HG02943 (cell line): ENCODE results near the gene ATP6V0B.

Experiments used
- ATAC-seq: cut with Tn5 transposase; IDR thresholded peaks from one replicate; pipeline ENCODE4 v1.9.1; 2021; ENCODE audit warnings: mild to moderate bottlenecking, low read depth, moderate library complexity; ENCODE audit not compliant: unreplicated experiment

The ATP6V0B gene

DNA sequence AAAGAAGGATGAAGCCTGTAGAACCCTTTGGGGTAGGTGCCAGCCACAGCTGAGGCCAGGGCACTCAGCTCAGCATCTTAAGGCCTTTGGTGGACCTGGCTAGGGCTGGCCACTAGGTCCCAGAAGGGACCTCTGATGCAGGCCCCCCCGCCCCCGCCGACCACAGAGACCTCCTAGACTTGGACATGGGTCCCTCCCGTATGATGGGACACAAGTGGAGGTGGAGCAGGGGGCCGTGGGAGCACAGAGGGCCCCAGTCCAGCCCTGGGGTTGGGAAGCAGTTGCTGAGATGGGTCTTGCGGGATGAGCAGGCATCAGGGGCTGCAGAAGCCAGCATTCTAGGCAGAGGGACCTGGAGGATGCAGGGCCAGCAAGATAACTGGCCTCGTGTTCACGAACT is 7.5 kb downstream of the ATP6V0B start:
- ATAC-seq = no peak

DNA sequence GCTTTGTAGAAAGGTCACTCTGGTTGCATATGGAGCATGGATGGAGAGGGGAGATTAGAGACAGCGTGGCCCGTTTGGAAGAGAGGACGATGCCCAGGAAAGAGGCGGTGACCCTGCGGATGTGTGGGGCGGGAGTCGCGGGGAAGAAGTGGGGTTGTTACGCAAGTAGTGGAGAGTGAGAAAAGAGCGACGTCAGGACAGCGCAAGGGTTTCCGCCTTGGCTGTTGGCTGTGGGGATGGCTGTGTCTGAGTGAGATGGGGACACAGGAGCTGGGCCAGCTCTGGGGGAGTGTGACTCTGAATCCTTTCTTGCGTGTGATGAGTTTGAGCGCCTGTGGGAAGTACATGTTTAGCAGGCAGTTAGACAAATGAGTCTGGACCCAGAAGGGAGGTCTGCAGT is 8.0 kb downstream of the ATP6V0B start:
- ATAC-seq = no peak

DNA sequence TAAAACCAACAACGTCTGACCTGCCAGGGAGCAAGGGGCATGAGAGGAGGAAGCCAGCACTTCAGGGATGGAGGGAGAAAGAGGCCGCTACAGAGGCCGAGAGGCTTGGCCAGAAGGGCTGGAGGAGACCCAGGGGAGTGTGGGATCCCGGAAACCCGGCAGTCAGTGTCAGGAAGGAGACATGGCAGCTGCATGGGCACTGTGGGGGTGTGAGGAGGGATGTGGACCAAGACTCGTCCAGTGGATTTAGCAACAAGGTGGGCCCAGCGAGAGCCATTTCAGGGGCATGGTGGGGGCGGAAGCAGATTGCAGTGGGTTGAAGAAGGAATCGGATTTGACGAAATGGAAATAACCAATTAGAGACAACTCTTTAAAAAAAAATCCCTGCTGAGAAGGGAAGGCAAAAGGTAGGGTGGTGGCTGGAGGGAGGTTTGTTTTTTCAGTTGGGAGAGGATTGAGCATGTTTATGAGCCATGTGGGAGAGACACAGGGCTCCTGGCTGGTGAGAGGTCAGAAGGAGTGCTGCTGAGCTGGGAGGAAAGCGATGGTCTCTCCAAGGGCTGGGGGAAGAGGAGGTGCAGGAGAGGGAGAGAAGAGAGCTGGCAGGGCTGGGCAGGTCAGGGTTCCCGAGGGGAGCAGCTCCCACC is 8.6 kb downstream of the ATP6V0B start:
- no peak for ATAC-seq

GRCh38 chr1:43984855-43985254 is 10.1 kb downstream of the ATP6V0B start:
- no peak for ATAC-seq

GRCh38 chr1:43985984-43986595 is 11.3 kb downstream of the ATP6V0B start:
- no peak for ATAC-seq

DNA sequence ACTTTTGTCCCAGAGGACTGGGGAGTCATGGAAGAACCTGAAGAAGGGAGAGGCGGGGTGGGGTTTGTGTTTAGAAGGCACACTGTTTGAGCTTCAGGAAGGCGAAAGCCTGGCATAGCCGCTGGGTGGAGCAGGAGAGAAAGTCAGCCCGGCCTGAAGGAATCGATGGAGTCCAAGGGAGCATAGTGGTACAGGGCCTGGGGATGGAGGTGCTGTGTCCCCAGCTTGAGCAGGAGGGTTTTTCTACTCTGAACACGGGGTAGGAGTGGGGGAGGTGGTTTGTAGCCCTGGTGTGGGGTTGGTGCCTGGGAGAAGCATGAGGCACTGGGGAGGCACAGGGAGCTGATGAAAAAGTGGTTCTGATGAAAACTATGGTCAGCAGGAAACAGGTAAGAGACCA is 12.0 kb downstream of the ATP6V0B start:
- ATAC-seq = no peak

DNA sequence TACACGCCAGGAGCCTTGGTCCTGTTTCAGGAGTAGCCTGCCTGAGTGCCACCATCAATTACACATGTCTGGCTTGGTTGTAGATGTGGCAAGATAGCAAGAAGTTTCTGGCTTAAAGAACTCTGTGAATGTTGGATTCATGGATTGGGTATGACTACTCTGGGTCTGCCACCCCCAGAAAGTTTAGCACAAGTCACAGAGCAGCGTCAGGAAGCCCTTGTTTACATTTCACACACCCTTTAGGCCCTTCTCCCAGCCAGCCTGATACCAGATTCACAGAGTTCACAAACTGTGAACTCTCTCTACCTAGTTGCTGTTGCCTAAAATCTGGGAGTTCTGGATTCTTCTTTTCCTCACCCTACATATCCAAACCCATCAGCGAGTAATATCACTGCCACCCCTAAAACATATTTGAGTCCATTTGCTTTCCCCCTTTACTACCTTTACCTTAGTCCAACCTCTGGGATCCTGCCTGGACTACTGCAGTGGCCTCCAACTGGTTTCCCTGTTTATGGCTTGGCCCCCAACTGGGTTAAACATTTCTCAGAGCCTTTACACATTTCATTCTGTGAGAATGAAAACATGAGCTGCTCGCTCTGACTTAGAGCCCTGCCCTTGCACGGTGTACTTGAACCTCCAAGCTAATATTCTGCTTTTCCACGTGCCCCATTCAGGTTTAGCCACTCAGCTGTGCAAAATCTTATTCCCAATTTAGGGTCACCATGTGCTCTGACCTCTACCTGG is 12.6 kb downstream of the ATP6V0B start:
- ATAC-seq = no peak

DNA sequence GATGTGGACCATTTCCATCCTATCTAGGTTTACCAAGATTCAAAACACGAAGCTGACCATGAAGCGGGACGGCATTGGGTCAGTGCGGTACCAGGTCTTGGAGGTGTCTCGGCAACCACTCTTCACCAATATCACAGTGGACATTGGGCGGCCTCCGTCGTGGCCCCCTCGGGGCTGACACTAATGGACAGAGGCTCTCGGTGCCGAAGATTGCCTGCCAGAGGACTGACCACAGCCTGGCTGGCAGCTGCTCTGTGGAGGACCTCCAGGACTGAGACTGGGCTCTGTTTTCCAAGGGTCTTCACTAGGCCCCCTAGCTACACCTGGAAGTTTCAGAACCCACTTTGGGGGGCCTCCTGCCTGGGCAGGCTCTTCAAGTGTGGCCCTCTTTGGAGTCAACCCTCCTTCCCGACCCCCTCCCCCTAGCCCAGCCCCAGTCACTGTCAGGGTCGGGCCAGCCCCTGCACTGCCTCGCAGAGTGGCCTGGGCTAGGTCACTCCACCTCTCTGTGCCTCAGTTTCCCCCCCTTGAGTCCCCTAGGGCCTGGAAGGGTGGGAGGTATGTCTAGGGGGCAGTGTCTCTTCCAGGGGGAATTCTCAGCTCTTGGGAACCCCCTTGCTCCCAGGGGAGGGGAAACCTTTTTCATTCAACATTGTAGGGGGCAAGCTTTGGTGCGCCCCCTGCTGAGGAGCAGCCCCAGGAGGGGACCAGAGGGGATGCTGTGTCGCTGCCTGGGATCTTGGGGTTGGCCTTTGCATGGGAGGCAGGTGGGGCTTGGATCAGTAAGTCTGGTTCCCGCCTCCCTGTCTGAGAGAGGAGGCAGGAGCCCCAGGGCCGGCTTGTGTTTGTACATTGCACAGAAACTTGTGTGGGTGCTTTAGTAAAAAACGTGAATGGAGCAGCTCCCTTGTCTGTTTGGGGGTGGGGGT is 15.8 kb downstream of the ATP6V0B start:
- no peak for ATAC-seq

GRCh38 chr1:43991200-43991475 is 16.4 kb downstream of the ATP6V0B start:
- no peak for ATAC-seq

DNA sequence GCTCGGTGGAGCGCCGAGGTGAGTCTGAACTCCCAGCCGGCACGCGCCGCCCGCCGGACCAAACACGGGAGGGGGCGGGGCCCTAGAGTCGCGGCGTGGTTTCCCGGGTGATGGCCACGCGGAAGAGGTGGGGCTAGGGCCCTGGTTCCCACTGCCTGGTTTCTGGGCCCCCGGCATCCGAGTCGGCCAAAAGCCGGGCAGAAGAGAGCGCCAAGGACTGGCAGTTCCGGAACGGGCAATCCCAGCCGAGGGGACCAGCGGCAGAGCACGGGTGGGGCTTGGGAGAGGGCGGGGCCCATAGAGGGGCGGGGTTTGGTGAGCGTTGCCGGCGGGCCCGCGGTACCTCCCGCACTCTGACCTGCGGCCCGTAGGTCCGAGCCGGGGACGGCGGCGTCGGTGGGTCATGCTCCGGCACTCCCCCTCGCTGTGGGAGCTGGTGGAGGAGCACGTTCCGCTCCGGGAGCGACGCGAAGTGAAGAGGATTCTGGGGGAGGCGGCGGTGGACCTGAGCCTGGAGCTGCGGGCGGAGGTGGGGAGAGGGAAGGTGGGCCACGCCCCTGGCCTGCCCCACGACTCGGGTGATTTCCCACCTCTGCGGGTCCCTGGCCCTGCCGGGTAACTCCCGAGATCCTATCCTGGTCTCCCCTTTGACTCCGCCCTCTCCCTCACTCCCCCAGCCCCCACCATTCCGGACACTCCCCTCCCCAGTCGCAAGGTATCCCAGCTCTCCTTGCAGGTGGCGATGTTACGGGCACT is 16.9 kb downstream of the ATP6V0B start, which contains the start of gene CCDC24:
Gene CCDC24 (plus strand): TSS at position 124 of the 756 bp plus-strand sequence. CDS start 280 bp downstream, at position 404.
- ATAC-seq = peak; percentile 61

DNA sequence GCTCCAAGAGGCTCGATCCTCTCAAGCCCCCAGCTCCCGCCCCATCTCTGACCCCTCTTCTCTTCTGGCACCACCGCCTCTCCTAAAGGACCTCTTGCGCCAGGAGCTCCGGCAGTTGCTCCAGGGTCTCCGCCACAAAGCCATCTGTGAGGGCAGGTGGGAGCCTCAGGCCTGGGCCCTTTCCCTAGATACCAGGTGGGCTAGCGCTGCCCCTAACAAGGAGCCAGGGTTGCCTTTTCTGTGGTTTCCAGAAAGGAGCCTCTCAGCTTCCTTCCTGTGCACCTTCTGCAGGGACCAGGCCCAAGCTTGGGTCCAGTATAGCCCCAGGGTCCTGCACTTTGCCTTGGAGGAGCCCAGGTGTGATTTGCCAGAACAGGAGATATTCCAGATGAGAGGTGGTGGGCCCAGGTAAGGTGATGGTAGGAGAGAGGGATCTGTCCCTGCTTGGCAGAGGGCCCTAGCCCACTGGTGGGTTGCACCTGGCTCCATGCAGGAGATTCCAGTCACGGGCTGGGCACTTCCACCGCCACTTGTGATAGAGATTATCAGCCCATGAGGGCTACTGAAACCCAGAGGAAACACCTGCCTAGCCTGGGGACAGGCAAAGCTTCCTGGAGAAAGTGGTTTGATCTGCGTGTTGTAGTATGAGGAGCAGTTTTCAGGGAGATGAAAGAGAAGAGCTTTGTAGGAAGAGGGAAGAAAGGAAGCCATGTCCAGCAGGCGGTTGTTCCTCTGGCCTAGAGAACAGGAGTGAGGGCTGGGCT is 17.7 kb downstream of the ATP6V0B start:
- no peak for ATAC-seq

DNA sequence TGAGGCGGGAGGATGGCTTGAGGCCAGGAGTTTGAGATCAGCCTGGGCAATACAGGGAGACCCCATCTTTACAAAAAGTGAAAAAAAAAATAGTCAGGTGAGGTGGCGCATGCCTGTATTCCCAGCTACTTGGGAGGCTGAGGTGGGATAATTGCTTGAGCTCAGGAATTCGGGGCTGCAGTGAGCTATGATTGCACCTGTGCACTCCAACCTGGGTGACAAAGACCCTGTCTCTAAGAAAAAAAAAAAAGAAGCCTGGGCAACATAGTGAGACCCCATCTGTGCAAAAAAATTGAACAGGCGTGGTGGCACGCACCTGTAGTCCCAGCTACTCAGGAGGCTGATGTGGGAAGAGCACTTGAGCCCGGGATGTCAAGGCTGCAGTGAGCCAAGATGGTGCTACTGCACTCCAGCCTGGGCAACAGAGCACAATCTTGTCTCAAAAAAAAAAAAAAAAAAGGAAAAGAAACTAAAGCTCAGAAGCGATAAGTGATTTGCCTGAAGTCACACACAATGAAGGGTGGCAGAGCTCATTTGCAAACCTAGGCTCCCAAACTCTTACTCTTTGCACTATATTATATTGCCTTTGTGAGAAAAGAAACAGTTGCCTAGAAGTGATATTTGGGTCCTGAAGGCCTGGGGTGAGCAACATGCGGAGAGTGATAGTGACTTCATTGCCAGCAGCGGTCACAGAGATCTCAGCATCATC is 18.6 kb downstream of the ATP6V0B start:
- no peak for ATAC-seq

- no peak for ATAC-seq
These were observed 19.3 kb downstream of the ATP6V0B start for GRCh38 chr1:43994071-43994470.

DNA sequence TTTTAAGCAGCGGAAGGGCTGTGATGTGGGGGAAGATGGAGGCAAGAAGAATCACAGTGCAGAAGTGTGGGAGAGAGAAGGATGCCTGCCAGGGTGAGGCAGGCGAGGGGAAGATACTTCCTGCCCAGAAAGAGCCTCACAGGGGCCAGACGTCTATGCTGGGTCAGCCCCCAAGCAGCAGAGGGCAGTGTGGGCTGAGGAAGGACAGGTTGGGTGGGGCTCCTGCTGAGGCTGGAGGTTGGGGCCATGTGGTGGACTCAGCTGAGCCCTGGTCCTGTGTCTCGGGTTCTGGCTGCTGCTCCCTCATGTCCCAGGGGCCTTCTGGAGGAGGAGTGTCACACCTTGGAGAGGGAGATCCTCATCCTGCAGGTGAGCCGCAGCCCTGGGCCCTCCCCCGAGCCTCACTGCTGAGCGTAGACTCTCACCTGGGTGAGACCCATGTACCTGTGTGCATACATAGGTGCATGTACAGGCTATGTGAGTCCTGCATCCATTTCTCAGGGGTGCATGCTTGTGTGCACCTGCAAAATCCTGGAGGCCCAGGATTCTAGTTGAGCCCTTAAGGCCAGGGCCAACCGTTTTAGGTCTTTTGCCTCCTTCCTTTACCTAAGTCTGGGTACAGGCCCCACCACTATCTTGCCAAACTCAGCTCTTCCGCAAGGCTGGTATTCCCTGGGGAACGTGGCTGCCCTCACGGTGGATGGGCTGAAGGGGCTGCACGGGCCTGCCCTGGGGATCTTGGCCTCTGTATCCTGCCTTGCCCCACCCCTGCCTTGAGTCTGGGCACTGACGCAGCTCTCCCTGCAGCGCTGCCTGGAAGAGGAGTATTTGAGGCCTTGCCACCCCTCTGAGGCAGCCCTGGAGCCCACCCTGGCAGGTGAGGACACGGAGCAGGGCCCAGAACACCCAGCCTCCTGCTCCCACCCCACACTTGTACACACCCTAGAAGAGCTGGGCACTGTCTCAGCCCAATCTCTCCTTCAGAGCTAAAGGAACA is 20.3 kb downstream of the ATP6V0B start:
- no peak for ATAC-seq

DNA sequence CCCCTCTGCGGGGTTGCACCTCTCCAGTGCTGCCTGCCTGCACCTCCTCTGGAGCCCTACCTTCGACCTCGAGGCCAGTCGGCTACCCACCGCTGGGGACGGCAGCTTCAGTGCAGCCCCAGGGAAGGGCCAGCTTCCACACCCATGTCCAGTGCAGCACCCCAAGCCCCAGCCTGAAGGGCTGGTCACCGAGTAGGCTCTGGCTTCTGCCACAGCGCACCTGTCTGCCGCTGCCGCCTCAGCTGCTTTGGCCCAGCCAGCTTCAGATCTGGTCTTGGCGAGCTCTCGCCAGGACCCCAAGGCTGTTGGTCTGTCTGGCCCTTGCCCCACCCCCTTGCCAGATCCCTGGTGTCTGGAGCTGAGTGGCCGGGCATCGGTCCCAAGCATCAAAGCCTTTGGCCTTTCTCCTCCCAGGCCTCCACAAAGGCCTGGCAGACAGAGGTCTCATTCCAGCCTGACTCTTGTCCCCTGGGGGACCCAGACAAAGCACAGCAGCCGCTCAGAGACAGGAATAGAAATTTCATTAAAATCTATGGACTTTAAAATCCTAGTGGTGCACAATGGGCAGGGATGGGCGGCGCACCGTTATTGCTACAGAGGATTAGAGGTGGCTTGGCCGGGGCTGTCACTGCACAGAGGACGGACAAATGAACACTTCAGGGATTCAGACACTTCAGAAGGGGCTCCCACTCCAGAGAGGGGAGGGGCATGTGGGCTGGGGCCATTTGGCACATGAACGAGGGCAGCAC is 21.4 kb downstream of the ATP6V0B start:
- no peak for ATAC-seq

- ATAC-seq = no peak
These were observed 22.0 kb downstream of the ATP6V0B start for GRCh38 chr1:43996733-43997115.
